ENCODE results near the gene PABPC3.

DNA sequence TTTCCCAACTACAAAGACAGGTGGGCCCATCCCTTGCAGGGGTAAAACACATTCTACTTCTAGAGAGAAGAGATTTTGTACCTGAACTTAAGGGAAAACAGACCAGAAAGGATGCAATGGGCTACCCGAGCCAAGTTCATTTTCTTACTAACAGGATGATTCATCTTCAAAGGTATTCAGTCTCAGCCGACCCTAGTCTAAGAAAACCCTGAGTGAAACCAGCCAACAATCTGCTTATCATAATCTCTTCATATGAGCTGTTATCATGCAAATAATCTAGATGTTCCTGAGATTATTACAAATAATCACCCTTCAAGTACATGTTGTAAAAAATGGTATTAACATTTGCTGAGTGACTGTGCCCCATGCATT lies 15.6 kb downstream of the PABPC3 start:
- TF ChIP-seq CTCF (IDR thresholded peaks at IDR 0.05) = no peak
- no peak for TF ChIP-seq REST (IDR thresholded peaks at IDR 0.05; ENCODE audit: insufficient read depth in 1 of 2, low read depth in 2 of 2, low read length in 1 of 2)
- no peak for TF ChIP-seq POLR2AphosphoS5 (IDR thresholded peaks at IDR 0.05; ENCODE audit: low read depth, low read length)
